K562 (cell line): ENCODE measurements around the gene FGFR1OP2. TPM values are rescaled to one million over a fixed set of nuclear protein-coding genes. Genes with fewer than 3 reads are reported as not detected.

Source experiments
- ATAC-seq: fragments of 200-7000 bp; cut with Tn5 transposase; 3 replicates; pipeline ENCODE4 v1.9.1; 2020; ENCODE audit warnings: moderate library complexity
- BruUV-seq: library from RNA; stranded (reverse); fragments of 400-500 nt; replicated peaks from 2 replicates; lab custom pipeline; 2021; lab: Mats Ljungman, UMichigan
- CTCF ChIA-PET: fragments of 300-600 bp; formaldehyde crosslinking; extraction: SDS; loops from one replicate; lab custom pipeline; 2021; ENCODE audit warnings: low intra/inter-chr PET ratio; lab: Yijun Ruan, JAX
- POLR2A ChIA-PET: fragments of 300-600, 350-650 bp; sonication (Branson Sonifier 250); formaldehyde crosslinking; extraction: SDS; loops from one replicate; lab custom pipeline; 2021; ENCODE audit warnings: antibody characterized with exemption, inconsistent platforms; lab: Yijun Ruan, JAX
- DNase-seq, 4 experiments: peaks; one replicate each; pipeline versions ENCODE4 v3.0.0 to v3.0.0-alpha.2; 2011 to 2018; ENCODE audit warnings: low spot score in 3 of 4, mixed read lengths in 3 of 4; ENCODE audit errors: extremely low read depth in 1 of 4
- FAIRE-seq: peaks from 2 replicates; lab custom pipeline; 2011; peaks lifted over from hg19 to GRCh38; lab: Jason Lieb, UNC
- H2AFZ ChIP-seq: 2 replicates; pipeline ENCODE4 v1.6.0; 2011; ENCODE audit warnings: low read depth, low read length, control low read depth, inconsistent platforms
- H3K27ac ChIP-seq: fragments of 200-600 bp; 3 replicates; pipeline ENCODE4 v1.8.0; 2011; ENCODE audit warnings: low read depth, mild to moderate bottlenecking, control low read depth, inconsistent platforms, low read length, moderate library complexity, mixed read lengths; ENCODE audit errors: extremely low read depth
- H3K27me3 ChIP-seq, 2 experiments: fragments of 300-600 bp in 1 of 2; 2 replicates in 1 of 2; 3 replicates in 1 of 2; pipeline versions ENCODE4 v1.6.0 to v1.8.0; 2011; ENCODE audit warnings: inconsistent platforms in 2 of 2, low read length in 2 of 2, mild to moderate bottlenecking in 1 of 2, mixed read lengths in 1 of 2, moderate library complexity in 1 of 2; ENCODE audit not compliant: control insufficient read depth in 2 of 2, insufficient read depth in 2 of 2
- H3K36me3 ChIP-seq: fragments of 300-600 bp; 3 replicates; pipeline ENCODE4 v1.8.0; 2011; ENCODE audit warnings: mild to moderate bottlenecking, low read length, inconsistent platforms; ENCODE audit not compliant: control insufficient read depth, insufficient read depth
- H3K4me1 ChIP-seq, 2 experiments: fragments of 200-600 bp in 1 of 2; replicated peaks in 1 of 2; 2 replicates in 1 of 2; 3 replicates in 1 of 2; pipeline versions ENCODE4 v1.5.1 to v1.8.0; 2011; ENCODE audit warnings: inconsistent platforms in 2 of 2, low read length in 2 of 2, mild to moderate bottlenecking in 1 of 2, mixed read lengths in 1 of 2, moderate library complexity in 1 of 2; ENCODE audit not compliant: control insufficient read depth in 2 of 2, insufficient read depth in 2 of 2
- H3K4me2 ChIP-seq: 2 replicates; pipeline ENCODE4 v1.6.1; 2011; ENCODE audit warnings: low read length, control low read depth, inconsistent platforms, mixed read lengths; ENCODE audit not compliant: insufficient read depth
- H3K4me3 ChIP-seq: fragments of 200-600 bp; sonication (generic), shearing (Covaris generic); 2 replicates; pipeline ENCODE4 v1.5.1; 2016; ENCODE audit warnings: control low read depth, inconsistent platforms
- H3K79me2 ChIP-seq: fragments of 200-600 bp; 3 replicates; pipeline ENCODE4 v1.8.0; 2011; ENCODE audit warnings: low read length, inconsistent platforms; ENCODE audit not compliant: control insufficient read depth, insufficient read depth
- H3K9ac ChIP-seq, 2 experiments: 2 replicates each; pipeline versions ENCODE4 v1.6.0 to v1.6.1; 2011; ENCODE audit warnings: low read depth in 2 of 2, low read length in 2 of 2, control low read depth in 1 of 2, inconsistent platforms in 1 of 2, mild to moderate bottlenecking in 1 of 2, mixed read lengths in 1 of 2; ENCODE audit not compliant: insufficient read depth in 1 of 2
- H3K9me1 ChIP-seq: one replicate; pipeline ENCODE4 v1.6.0; 2011; ENCODE audit warnings: inconsistent platforms, mild to moderate bottlenecking, low read length, moderate library complexity; ENCODE audit not compliant: control insufficient read depth, insufficient read depth
- H3K9me3 ChIP-seq: replicated peaks from 2 replicates; pipeline ENCODE4 v1.5.1; 2011; ENCODE audit warnings: low read depth, low read length, inconsistent platforms; ENCODE audit not compliant: control insufficient read depth, insufficient read depth
- H4K20me1 ChIP-seq: replicated peaks from 2 replicates; pipeline ENCODE4 v1.6.1; 2011; ENCODE audit warnings: low read length, inconsistent platforms, mixed read lengths; ENCODE audit not compliant: control insufficient read depth, insufficient read depth
- CBFA2T2 ChIP-seq: fragments of 450-650 bp; conservative IDR thresholded peaks from 2 replicates; pipeline ENCODE4 v1.6.1; 2017; ENCODE audit warnings: mild to moderate bottlenecking
- ERF ChIP-seq: fragments of 450-650 bp; formaldehyde crosslinking; IDR thresholded peaks from 2 replicates; pipeline ENCODE4 v1.4.0; 2020; ENCODE audit warnings: mild to moderate bottlenecking, mixed read lengths
- GABPA ChIP-seq: fragments of 200-800 bp; sonication (Bioruptor generic); conservative IDR thresholded peaks from 2 replicates; pipeline ENCODE4 v1.6.1; 2016; ENCODE audit warnings: low read depth, missing genetic modification characterization, missing compliant biosample characterization
- GATA2 ChIP-seq: sonication (generic); formaldehyde crosslinking; IDR thresholded peaks from 2 replicates; pipeline ENCODE4 v1.4.0; 2020; ENCODE audit warnings: mild to moderate bottlenecking, missing genetic modification reagents
- HCFC1 ChIP-seq: IDR thresholded peaks from 2 replicates; pipeline ENCODE4 v1.6.1; 2012; ENCODE audit warnings: low read depth, low read length, improper control_type of control experiment
- HDAC1 ChIP-seq, 2 experiments: fragments of 450-650 bp; IDR thresholded peaks; 2 replicates each; pipeline ENCODE4 v1.6.1; 2016 to 2017; ENCODE audit warnings: inconsistent platforms in 1 of 2, mild to moderate bottlenecking in 1 of 2, moderate library complexity in 1 of 2
- L3MBTL2 ChIP-seq: fragments of 450-650 bp; IDR thresholded peaks from 2 replicates; pipeline ENCODE4 v1.6.1; 2016; ENCODE audit warnings: mild to moderate bottlenecking, moderate library complexity
- MYC ChIP-seq, 2 experiments: fragments of 250-450 bp in 1 of 2; sonication (Bioruptor Pico) in 1 of 2; IDR thresholded peaks; 2 replicates each; pipeline versions ENCODE4 v1.5.1 to v1.6.1; 2012 to 2021; ENCODE audit warnings: low read depth in 2 of 2, borderline replicate concordance in 1 of 2, improper control_type of control experiment in 1 of 2, low read length in 1 of 2, mild to moderate bottlenecking in 1 of 2, moderate library complexity in 1 of 2
- NFRKB ChIP-seq: fragments of 450-650 bp; IDR thresholded peaks from 2 replicates; pipeline ENCODE4 v1.6.1; 2016; ENCODE audit warnings: low read depth
- RNF2 ChIP-seq: sonication (generic); IDR thresholded peaks from 2 replicates; pipeline ENCODE4 v1.6.1; 2016
- ZFPM2 ChIP-seq: fragments of 250-450 bp; sonication (Bioruptor Pico); IDR thresholded peaks from 2 replicates; pipeline ENCODE4 v1.5.1; 2022; ENCODE audit warnings: mild to moderate bottlenecking
- ZKSCAN1 ChIP-seq: fragments of 150-350 bp; IDR thresholded peaks from 2 replicates; pipeline ENCODE4 v1.6.1; 2016; ENCODE audit warnings: low read depth, low read length
- ZNF644 ChIP-seq: fragments of 200-800 bp; sonication (Bioruptor generic); IDR thresholded peaks from 2 replicates; pipeline ENCODE4 v1.6.1; 2016; ENCODE audit warnings: low read depth, missing genetic modification characterization, missing compliant biosample characterization
- WGBS: fragments of 100-300 bp; shearing (Covaris generic); methylation state at CpG from one replicate; pipeline ENCODE4 v1.1.6; 2016; ENCODE audit warnings: low coverage, mixed read lengths; ENCODE audit not compliant: insufficient coverage; ENCODE audit errors: missing lambda C conversion rate; 5-methylcytosine and 5-hydroxymethylcytosine counted together
- in situ Hi-C: fragments of 300-500 bp; cut with MboI; formaldehyde crosslinking; loops from 4 replicates; pipeline ENCODE4 v1.15.0; 2018; ENCODE audit warnings: inconsistent platforms, mixed read lengths
- intact Hi-C: fragments of 100-400 bp; cut with micrococcal nuclease; formaldehyde crosslinking; loops from 2 replicates; pipeline ENCODE4 v1.14.2; 2022
- polyA plus RNA-seq, 8 experiments: library from polyadenylated mRNA; depleted of rRNA in 4 of 8; stranded (reverse) in 5 of 8; unstranded in 3 of 8; fragments of >200 nt; fragmentation: Nextera tagmentation in 2 of 8; fragmentation: Illumina TruSeq in 1 of 8; extraction: Ambion mirVana in 2 of 8; extraction: Trizol in 1 of 8; gene quantifications; 2 replicates each; pipeline versions ENCODE4 v1.2.1 to v1.2.3, GENCODE V29; 2011 to 2014; ENCODE audit warnings: inconsistent platforms in 1 of 8, missing spikeins in 1 of 8
- total RNA-seq, 7 experiments: library from RNA; depleted of rRNA in 6 of 7; stranded (reverse); fragments of >200 nt in 6 of 7; fragmentation: Illumina TruSeq in 2 of 7; extraction: Trizol in 2 of 7; gene quantifications; 2 replicates each; pipeline versions ENCODE4 v1.2.1 to v1.2.3, GENCODE V29; 2011 to 2021; ENCODE audit warnings: low replicate concordance in 1 of 7
- TF ChIP-seq, protein P1 (sequence below): fragments of 450-650 bp; IDR thresholded peaks from 2 replicates; pipeline ENCODE4 v1.6.1; 2016; ENCODE audit warnings: low read depth, mild to moderate bottlenecking, moderate library complexity
- TF ChIP-seq, protein P2 (sequence below), 2 experiments: fragments of 450-650 bp; conservative IDR thresholded peaks; 2 replicates each; pipeline ENCODE4 v1.6.1; 2017; ENCODE audit warnings: mild to moderate bottlenecking in 2 of 2, moderate library complexity in 2 of 2
- TF ChIP-seq, protein P3 (sequence below): fragments of 450-650 bp; IDR thresholded peaks from 2 replicates; pipeline ENCODE4 v1.6.1; 2016; ENCODE audit warnings: borderline replicate concordance

The FGFR1OP2 gene
- total and polyA plus RNA-seq, 9 of the 15 experiments (the other 6 are each of a cell fraction or from before 2014, with no cell fraction given), result 31.6 to 49.0 (median 37.1) TPM

DNA sequence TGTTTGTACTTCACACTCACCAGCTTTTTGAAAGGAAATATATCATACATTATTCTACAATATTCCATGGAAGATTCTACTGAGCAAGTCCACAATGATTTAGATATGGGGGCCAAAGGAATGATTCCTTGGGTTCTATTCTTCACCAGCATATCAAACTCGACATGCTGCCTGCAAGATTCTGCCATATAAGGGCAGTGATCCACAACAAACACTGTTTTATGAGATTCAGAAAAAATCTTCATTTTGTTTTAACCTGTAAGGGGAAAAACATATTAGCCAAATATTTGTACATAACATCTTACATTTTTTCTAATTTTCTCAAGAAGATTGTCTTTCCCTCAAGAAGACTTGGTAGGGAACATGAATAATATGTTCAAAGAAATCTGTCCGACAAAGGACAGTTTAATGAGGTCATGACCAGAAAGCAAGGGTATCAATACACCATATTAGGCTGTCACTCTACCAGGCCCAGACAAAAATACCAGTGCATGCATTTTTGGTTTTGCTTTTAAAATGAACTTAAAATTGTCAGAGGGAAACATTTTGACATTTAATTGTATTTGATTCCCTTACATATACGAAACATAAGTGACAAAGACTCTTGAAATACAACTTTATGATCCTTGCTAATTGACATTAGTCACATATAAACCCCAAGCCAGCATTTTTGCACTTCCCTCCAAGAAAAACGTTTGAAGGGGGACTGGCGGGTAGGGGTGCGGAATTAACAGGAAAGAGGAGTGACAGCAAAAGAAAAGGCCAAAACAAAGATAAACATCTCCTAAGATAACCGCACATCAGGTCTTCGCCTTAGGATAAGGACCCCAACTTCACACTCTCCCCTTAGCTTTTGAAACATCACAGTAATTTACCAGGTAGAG, 1.5 kb upstream of the FGFR1OP2 start (continued):
- TF ChIP-seq HCFC1 (no peak), GABPA (tag) (0 out of 2 replicates have a peak, but pooled peaks have one; percentile 4), GATA2 (peak; percentile 44; the same call in 1 of the 2 replicates)

DNA sequence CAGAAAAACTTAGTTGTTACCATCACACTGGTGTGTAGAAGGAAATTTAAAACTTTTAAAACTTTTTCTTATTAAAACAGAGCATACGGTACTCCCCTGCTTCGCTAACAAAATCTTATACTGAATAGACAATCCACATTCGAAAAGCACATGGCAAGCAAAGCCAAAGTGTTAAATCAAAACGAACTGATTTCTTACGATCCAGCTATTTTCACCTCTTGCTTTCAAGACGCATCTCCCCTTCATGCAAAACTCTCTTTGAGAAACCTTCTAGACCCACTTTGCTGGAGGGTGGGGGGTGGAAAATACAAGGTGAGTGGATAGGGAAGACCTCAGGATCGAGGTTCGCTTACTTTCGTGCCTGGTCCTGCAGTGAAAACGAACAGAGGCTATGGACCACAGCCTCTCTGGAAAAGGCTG, 817 bp upstream of the FGFR1OP2 start:
- ATAC-seq, result no peak
- Histone ChIP-seq H3K9me3 (no peaks in the 10 kb centered on the region), H3K4me2 (peak overlapping the region; percentile 98), H3K4me3 (peak overlapping the region; percentile 84), H3K27me3 (no peaks in the 10 kb centered on the region), H2AFZ (peak overlapping the region; percentile 88), H4K20me1 (0 out of 2 replicates have a peak, but pooled peaks cover 5% of the 10 kb centered on the region), H3K79me2 (peaks cover 95% of the 10 kb centered on the region), H3K27ac (peak overlapping the region; percentile 95), H3K9me1 (no peaks in the 10 kb centered on the region), H3K36me3 (peaks cover 29% of the 10 kb centered on the region), H3K4me1 (peaks cover 0 to 21% of the 10 kb centered on the region in 2 experiments; a peak in 3 of 5 replicates), H3K9ac (peak overlapping the region; percentile 94 to 95)
- in situ Hi-C loops, result loop anchor here (5.0 kb wide), 1 partner anchor 75 kb away; the partner anchor contains the start of gene TM7SF3
- BruUV-seq, result TSS peak; percentile 51
- ChIA-PET POLR2A (no interaction called here), CTCF (no interaction called here)
- DNase-seq, result no peak
- intact Hi-C loops, result loop anchor here (2.0 kb wide), 1 partner anchor 77 kb away; the partner anchor contains the start of gene TM7SF3
- no peak for FAIRE-seq
- WGBS, result 1% methylated on average over 10 of the region's 10 CpGs
- no peak for TF ChIP-seq ERF
- TF ChIP-seq RNF2, result 0 out of 2 replicates have a peak, but pooled peaks have one; percentile 3
- peak; percentile 30; the same call in 1 of the 2 replicates for TF ChIP-seq L3MBTL2
- TF ChIP-seq ZFPM2 (CRISPR knock-in tag), result 0 out of 2 replicates have a peak, but pooled peaks have one; percentile 20
- no peak for TF ChIP-seq ZNF644 (tag)
- TF ChIP-seq HDAC1 (IDR thresholded peaks at IDR 0.05), result peak in 1 of 2 experiments; percentile 67; a peak in 2 of 4 replicates
- TF ChIP-seq, protein P1, sequence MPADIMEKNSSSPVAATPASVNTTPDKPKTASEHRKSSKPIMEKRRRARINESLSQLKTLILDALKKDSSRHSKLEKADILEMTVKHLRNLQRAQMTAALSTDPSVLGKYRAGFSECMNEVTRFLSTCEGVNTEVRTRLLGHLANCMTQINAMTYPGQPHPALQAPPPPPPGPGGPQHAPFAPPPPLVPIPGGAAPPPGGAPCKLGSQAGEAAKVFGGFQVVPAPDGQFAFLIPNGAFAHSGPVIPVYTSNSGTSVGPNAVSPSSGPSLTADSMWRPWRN, result no peak
- TF ChIP-seq, protein P2, sequence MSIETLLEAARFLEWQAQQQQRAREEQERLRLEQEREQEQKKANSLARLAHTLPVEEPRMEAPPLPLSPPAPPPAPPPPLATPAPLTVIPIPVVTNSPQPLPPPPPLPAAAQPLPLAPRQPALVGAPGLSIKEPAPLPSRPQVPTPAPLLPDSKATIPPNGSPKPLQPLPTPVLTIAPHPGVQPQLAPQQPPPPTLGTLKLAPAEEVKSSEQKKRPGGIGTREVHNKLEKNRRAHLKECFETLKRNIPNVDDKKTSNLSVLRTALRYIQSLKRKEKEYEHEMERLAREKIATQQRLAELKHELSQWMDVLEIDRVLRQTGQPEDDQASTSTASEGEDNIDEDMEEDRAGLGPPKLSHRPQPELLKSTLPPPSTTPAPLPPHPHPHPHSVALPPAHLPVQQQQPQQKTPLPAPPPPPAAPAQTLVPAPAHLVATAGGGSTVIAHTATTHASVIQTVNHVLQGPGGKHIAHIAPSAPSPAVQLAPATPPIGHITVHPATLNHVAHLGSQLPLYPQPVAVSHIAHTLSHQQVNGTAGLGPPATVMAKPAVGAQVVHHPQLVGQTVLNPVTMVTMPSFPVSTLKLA (conservative IDR thresholded peaks at IDR 0.05), result peak in 1 of 2 experiments; percentile 57; a peak in 2 of 4 replicates
- TF ChIP-seq, protein P3, sequence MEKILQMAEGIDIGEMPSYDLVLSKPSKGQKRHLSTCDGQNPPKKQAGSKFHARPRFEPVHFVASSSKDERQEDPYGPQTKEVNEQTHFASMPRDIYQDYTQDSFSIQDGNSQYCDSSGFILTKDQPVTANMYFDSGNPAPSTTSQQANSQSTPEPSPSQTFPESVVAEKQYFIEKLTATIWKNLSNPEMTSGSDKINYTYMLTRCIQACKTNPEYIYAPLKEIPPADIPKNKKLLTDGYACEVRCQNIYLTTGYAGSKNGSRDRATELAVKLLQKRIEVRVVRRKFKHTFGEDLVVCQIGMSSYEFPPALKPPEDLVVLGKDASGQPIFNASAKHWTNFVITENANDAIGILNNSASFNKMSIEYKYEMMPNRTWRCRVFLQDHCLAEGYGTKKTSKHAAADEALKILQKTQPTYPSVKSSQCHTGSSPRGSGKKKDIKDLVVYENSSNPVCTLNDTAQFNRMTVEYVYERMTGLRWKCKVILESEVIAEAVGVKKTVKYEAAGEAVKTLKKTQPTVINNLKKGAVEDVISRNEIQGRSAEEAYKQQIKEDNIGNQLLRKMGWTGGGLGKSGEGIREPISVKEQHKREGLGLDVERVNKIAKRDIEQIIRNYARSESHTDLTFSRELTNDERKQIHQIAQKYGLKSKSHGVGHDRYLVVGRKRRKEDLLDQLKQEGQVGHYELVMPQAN, result peak; percentile 63
- no peak for TF ChIP-seq CBFA2T2
- 0 out of 2 replicates have a peak, but pooled peaks have one; percentile 32 for TF ChIP-seq NFRKB
- TF ChIP-seq ZKSCAN1, result no peak
- TF ChIP-seq MYC (IDR thresholded peaks at IDR 0.05; ENCODE audit: low read depth, low read length), result peak; percentile 41; the same call in 1 of the 2 replicates
- no peak for TF ChIP-seq MYC (CRISPR knock-in tag; IDR thresholded peaks at IDR 0.05; ENCODE audit: borderline replicate concordance, low read depth)
